Gastrocnemius medialis (tissue), 4 donors: Measurements from ENCODE around the gene CORO2A.

ENCODE experiments used
- CTCF ChIP-seq, 5 experiments: fragments of 450-650 bp in 3 of 5; fragments of 200-600 bp in 2 of 5; sonication (generic) in 2 of 5; IDR thresholded peaks in 4 of 5; conservative IDR thresholded peaks in 1 of 5; 1 replicate in 4 of 5; 2 replicates in 1 of 5; pipeline ENCODE4 v1.5.1; 2016 to 2019; ENCODE audit warnings: antibody characterized with exemption in 5 of 5, mild to moderate bottlenecking in 3 of 5, moderate library complexity in 3 of 5
- POLR2A ChIP-seq, 2 donors: fragments of 450-650 bp; IDR thresholded peaks; one replicate each; pipeline ENCODE4 v1.6.1; 2017; ENCODE audit warnings: antibody characterized with exemption in 2 of 2, mild to moderate bottlenecking in 2 of 2, moderate library complexity in 2 of 2

GRCh38 chr9:98081477-98082219, 110.8 kb downstream of the CORO2A start:
- no peak for TF ChIP-seq CTCF (IDR thresholded peaks at IDR 0.05 in 4 of 5, conservative IDR thresholded peaks at IDR 0.05 in 1 of 5)
- no peak for TF ChIP-seq POLR2A (IDR thresholded peaks at IDR 0.05)
